NOMO-1 (cell line): ENCODE measurements around the gene ZNF236.

ENCODE experiments used
- DNase-seq, 2 experiments: peaks; one replicate each; lab custom pipeline; 2025; ENCODE audit not compliant: unreplicated experiment in 2 of 2; lab: John Stamatoyannopoulos, UW

ZNF236 gene

DNA sequence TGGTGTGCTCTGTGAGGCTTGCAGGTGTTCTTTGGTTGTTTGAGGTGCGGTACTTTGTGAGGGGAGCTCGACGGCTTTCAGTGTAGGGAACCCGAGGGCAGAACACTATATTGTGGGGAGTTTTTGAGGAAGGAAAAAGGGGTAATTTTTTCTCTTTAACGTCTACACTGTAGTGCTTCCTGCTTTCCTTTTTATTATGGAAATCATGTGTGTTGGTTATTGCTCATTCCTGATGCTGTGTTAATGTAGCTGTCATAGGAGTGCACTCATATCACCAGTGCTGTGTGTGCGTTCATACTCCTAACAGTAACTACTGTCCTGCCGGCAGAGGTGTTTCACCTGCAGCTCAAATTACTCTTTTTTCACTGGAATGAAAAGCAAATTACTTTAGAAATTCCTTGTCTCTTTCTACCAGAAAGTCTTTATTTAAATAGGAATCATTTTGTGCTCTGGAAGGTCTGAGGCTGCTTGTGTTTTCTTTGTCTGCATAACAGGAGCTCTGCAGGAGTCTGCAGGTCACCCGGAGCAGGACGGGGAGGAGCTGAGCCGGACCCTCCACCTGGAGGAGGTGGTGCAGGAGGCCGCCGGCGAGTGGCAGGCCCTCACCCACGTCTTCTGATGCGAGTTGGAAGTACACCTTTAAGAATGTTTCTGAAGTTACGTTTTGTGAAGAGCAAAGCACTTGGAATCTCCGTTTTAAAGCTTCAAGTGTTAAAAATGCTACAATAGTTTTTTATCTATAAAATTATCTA is 145.5 kb downstream of the ZNF236 start:
- no peak for DNase-seq

DNA sequence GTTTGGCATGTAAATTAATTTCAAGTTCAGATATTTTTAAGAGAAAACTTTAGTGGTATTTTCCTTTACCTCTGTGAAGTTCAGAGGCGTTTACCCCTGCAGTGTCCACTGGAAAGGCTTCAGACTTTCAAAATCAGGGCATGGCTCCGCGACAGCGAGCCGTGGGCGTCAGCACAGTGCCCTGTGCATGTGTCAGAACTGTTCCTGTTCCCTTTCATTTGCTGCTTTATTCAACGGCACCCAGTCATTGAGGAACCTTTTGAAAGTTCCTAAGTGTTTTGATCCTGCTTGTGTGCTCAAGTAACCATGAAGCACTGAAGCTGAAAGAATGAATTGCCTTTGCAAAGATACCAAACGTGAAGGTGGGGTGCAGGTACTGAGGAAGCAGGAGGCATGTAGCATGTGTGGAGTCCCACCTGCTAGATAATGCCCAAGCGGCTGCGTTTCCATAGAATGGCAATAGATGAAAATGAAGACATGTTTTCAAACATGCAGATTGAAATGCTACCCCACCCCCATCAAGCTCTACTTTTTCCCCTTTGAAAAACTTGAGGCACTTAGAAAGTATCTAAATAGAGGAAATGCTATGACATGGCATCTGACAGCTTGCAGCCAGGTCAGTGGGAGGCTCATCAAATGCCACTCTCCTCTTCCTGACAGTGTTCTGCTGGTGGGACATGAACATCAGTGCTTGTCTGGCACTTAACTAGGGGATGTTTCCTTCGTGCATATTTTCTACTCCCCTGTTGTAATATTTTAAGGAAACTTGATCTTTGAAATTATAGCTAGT is 148.6 kb downstream of the ZNF236 start:
- DNase-seq, result no peak

DNA sequence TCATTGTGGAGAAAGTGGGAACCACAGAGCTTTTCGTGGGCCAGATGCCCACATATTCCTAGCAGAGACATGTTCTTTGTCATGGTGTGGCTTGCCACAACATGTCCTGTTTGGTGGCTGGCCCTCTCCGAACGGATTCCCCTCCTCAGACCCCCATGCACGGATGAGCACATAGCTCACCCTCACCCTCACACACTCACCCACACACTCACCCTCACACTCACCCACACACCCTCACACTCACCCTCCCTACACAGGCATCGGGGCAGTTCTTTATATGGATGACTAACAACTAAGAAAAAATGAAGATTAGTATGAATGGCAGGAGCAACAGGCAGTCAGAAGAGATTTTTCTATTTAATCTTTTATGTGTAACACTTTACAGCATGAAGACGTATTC is 149.9 kb downstream of the ZNF236 start:
- DNase-seq, result no peak

DNA sequence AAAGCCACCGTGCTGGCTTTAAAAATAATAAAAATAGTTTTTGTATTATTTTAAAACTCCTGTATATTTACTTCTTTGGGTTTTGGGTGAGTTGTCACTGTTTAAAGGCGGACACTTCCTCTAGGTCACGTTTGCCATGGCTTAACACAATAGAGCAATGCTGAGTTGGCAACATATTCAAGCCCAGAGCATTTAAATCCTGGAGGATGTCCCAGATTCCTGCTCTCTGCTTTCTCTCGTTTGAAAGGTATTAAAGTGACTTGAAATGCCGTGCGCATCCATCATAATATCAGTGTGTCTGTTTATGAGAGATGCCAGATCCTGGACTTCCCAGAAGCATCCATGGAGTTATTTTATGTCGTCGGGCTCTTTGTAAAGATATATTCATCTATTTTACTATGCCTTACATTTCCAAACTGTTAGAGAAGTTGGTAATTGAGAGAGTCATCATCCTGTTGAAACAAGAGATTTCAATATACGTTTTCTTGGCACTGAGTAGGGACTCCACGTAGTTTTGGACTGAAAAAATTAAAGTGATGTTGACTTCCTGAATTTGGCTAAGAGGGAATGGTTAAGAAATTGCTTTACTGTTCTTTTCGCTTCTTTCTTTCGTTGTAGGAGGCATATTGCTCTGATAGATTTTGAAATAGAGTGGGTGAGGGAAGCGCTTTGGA is 150.6 kb downstream of the ZNF236 start:
- DNase-seq, result no peak

DNA sequence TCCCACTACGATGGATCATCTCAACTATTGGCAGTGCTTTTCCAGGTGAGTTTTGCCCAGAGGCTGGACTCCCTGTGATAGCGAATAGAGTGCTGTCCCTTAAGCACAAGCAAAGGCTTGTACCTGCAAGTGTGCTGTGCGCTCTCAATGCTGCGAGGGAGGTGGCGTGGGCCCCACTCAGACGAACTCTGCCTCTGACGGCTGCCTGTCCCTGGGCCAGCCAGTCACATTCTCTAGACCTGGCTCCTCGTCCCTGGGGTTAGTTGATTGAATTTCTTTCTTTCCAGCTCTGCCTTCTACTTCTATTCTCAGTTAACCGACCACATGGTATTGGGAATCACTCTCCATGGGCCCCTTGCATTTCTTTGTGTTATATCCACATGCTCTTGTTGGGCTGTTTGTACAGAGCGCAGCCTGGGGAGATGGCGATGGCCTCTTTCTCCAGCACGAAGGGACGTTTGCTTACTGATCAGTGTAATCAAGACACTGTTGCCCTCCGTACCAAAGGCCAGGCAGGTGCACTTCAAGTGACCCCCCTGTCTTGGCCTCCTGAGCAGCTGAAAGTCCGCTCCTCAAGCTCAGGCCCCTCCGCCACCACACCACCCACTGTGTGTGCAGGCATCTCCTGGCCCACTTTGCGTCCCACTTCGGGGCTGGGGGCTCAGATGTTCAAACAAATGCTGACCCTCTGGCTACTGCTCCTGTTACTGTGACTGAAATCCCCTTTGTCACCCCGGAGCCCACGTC is 151.3 kb downstream of the ZNF236 start:
- DNase-seq, result no peak

DNA sequence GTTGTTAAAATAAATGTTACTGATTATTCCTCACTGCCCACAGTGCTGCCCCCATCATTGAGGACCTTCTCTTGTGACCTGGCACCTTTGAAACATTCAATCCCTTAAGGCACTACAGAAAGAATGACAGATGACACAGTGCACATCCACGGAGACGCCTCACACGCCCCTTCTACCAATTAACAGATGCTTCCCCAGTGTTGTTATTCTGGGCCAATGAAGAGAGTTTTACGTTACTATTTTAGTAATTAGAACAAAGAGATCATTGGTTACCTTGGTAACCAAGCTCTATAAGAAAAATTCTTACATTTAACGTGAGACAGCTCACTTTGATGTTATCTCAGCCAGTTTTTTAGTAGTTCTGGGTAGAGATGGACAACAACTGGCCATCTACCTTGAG is 152.0 kb downstream of the ZNF236 start:
- no peak for DNase-seq

DNA sequence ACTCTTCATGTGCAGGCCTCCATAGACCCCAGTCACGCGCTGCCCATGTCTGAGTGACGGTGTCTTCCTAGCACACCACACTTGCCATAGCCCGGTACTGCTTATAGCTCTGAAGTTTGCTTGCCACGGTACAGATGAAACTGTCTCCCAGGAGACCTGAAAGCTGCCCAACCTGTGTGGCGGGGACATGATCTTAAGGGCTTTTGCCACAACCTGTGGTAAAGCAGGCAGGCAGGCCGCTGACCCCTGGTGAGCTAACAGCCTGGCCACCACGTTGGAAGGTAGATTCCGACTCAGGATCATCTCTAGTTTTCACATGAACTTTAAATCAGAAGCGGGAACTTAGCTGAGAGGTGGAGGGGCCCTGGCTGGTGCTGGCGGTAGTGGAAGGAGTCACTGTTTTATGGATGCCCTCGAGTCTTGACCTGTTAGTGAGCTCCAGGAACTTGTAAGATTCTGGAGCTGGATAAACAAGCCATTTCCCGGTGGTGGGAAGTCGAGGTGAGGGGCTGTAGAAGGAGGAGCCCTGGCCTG is 153.3 kb downstream of the ZNF236 start:
- DNase-seq, result no peak

DNA sequence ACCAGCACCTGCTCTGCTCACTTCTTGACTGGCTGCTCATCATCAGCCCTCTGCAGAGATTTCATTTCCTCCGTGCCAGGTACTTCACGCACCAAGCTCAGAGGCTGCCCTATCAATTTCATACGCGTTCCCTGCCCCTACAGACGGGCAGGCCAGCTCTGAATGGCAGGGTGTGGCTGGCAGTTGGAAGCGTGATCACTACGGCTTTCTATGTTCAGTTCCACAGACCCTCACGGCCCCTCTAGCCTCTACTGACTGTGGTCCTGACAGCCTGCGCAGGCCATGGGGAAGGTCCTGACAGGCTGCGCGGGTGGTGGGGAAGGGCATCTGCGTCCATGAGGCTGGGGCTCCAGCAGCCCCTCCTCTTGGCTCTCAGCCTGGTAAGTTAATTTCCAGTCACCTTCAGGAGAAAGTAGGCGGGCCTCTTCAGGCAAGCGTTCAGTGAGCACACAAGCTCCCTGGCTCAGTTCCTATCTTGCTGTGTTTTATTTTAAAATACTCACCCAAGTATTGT is 154.8 kb downstream of the ZNF236 start:
- no peak for DNase-seq

DNA sequence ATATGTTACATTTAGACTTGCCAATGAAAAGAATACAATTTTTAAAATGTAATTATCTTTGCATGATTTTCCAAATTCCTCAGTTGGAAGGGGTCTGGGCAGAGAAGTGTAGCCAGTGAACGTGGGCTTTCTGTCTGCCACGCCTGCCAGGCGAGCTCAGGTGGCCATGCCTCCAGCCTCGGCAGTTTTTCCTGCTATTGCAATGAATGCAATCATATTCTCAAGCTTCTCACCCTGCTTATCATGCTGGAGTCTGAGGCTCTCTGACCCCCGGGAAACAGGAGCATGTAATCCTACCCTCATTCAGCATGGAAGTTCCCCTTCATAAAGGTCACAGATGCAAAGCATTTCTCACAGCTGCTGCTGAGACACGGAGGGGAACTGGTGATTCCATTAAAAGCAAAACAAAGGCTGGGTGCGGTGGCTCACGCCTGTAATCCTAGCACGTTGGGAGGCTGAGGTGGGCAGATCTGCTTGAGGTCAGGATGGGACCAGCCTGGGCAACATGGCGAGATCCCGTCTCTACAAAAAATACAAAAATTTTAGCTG is 155.4 kb downstream of the ZNF236 start:
- DNase-seq, result no peak

DNA sequence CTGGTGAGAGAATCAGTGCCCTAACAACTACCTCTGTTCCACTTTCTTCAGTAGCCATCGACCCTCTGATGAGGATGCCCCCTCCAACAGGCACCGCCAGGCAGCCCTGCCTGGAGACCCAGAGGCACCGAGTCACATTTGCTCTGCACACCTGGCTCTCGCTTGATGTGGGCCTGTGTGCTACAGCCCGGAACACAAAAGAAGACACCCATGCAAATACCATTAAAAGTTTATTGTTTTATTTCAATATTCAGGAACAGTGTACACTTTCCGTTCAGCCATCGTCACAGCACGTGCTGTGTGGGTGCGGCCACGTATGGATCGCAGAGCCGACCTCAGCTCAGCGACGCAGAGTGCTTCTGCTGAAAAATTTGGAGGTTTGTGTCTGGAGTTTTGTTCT is 156.3 kb downstream of the ZNF236 start:
- no peak for DNase-seq

DNA sequence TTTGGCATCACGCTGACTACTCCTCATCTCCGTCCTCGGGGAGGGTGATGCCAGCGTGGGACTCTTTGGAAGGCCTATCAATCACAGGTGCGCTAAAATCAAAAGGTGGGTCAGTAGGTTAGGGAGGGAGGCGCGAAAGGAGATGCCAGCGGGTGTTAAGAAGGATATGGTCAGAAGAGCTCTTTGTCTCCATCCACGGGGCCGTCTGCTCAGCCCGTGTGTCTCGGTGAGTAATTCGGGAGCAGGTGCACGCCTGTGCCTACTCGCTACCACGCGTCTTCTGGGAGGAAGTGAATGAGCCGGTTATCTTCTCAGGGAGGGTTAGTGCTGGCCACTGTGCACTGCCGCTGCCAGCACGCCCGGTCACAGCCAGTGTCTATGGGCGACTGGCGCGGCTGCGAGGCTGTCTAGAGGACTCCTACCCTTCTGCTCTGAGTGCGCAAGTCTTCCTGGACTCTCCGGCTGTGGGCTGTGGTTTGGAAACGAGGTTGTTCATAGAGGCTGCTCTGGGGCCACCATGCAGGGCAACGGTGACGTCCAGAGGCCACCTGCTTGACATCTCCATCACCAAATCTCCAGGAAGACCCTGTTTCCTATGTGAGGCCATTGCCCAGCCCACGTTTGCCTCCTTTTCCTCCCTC is 156.9 kb downstream of the ZNF236 start:
- no peak for DNase-seq

DNA sequence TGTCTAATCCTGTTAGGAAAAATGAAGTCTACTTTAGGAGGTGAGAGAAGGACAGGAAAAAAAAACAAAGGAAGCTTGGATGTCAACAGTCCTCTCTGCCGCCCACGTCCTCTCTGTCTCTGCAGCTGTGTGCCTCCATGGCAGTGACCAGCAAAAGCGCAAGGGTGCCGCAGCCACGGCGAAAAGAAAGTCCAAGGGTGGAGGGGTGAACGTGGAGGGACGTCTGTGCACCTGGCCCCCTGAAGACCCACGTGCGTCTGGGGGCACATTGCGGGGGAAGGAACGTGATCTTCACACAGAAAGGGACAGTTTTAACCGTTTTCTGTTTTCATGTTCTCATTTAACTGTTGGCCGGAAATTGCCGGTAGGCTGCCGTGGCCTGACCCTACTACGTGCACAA is 157.5 kb downstream of the ZNF236 start:
- no peak for DNase-seq

DNA sequence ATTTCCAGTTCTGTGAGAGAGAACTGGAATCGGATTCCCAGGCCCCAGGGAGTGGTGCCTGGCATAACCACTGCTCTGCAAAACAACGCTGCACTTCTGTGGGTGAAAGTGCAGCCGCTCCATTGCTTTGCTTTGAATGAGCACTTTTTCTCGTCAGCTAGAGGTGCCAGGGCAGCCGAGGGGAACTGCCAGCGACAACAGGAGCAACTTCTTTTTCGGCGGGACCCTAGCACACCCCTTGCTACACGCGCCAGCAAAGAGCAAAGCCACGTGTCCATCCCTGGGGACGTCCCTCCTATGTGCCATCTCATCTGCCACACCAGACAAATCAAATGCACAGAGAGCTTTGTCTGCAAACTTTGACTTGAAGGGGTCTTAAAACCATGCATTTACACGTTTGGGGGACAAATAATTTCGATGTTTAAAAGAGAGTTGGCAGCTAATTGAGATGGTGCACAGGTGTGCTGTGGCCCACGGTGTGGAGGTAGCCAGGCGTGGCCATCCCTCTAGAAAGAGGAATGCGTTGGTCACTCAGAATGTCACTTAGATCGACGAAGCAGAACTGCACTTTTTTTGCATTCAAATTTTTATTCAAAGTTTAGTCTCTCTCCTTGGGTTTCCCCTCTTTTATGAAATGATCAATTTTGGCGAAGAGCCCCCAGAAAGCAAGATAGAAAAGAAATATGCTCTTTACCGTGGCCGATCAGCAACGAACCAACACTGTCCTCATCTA is 158.5 kb downstream of the ZNF236 start:
- DNase-seq, result no peak

DNA sequence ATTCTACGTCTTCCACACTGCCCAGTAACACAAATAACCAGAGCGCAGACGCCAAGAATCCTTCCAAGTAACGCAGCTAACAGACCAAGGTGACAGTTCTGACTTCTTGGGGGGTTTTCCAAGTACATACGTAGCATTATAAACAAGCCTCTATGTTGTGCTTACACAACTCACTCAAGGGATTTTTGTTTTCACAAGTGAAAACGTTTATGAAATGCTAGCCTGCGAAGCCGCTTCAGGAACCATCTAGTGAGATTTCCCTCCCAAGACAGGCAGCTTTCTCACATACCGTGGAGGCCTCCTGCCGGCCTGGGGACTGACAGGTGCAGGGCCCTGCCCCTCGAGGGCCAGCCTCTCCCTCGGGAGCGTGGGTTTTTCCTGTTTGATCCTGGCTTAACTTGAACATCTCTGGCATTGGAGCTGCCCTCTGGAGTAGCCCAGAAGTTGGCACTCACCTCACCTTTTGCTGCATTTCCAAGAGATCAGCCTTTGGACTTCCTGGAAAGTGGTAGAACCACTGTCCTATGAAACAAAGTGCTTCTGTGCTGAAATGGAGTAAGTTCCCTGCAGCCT is 159.1 kb downstream of the ZNF236 start:
- DNase-seq, result no peak

DNA sequence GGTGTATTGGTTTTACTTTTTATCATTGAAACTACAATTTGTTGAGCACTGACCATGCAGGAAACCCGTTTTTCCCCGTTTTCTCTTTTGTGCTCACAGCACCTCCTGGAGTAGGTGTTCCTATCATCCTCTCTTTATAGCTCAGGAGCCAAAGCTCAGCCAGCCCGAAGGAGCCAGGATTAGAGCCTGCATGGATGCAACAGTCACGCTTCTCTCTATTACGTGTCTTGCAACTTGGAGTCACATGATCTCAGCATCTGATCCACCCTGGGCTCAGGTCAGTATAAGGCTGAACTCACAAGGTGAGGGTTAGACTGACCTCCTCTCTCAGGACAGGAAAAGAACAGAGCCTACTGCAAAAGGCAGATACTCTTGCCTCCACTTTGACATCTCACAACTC is 159.7 kb downstream of the ZNF236 start:
- no peak for DNase-seq

DNA sequence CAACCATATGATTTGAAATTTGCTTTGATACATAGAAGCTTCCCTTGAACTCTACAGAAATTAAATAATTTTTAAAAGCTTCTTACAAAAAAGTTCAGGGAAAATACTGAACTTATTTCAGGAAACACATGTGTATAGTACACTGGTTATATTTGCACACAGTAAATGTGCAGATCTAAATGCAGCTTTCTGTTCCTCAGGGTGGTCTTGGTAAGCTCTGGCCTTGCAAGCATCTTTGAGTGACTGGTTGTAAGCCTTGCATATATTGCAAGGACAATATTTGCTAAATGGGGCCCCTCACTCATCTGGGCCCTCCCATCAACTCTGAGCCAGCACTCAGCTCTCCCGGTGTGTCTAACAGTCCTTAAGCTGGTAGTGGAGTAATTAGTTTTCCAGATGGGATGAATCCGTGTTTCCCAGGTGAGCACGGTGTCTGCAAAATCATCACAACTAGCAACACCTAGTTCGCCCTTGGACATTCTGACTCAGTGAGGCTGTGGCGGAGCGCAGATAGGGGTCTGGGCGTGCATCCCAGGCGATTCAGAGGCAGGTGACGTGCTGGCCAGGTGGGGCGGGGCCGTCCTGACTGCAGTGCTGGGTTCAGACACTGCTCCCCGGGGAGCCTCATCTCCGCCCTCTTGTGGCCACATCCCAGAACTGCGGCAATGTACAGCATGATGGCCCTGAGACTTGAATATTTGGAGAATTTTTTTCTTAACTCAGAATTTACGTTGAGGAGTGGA is 160.7 kb downstream of the ZNF236 start:
- peak; percentile 28 to 64 for DNase-seq

DNA sequence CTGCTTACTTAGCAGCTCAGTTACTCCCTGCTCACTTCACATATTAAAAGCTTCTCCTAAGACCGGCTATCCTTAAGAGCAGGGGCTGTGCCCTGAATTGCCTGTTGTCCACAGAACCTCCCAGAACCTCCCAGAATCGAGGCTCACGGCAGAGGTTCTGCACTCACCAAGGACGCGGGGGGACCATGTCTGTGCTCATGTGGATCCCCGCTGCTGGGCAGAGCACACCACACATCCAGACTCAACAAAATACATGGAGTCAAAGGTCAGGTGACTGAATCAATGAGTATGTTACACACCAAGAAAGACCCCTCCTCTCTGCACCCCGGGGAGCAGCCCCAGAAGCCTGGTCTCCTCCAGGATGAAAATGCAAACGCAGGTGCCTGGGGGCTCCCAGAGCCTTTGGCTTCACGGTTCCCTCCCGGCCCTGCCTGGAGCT is 161.3 kb downstream of the ZNF236 start:
- no peak for DNase-seq
